Ovary (tissue), 9 donors: ENCODE results near the gene TBXAS1. TPM values are rescaled to one million over a fixed set of nuclear protein-coding genes. Genes with fewer than 3 reads are reported as not detected.

Source experiments
- DNase-seq, 5 donors: peaks; one replicate each; pipeline ENCODE4 v3.0.0-alpha.2; 2019 to 2020
- H3K27ac ChIP-seq, 2 donors: fragments of 200-600 bp; one replicate each; pipeline versions ENCODE4 v1.5.1 to v1.8.0; 2019 to 2022
- H3K27me3 ChIP-seq: fragments of 200-600 bp; one replicate; pipeline ENCODE4 v1.8.0; 2022
- H3K36me3 ChIP-seq: fragments of 200-600 bp; sonication (generic); one replicate; pipeline ENCODE4 v1.5.1; 2019
- H3K4me1 ChIP-seq: one replicate; pipeline ENCODE4 v1.8.1; 2013; ENCODE audit warnings: mild to moderate bottlenecking, moderate library complexity; ENCODE audit not compliant: insufficient read depth
- H3K4me3 ChIP-seq: fragments of 200-600 bp; sonication (generic); one replicate; pipeline ENCODE4 v1.5.1; 2017
- H3K9me3 ChIP-seq, 2 donors: fragments of 200-600 bp in 1 of 2; sonication (generic) in 1 of 2; one replicate each; pipeline versions ENCODE4 v1.5.1 to v1.8.1; 2013 to 2019; ENCODE audit warnings: mild to moderate bottlenecking in 1 of 2, moderate library complexity in 1 of 2
- CTCF ChIP-seq, 3 donors: fragments of 450-650 bp in 2 of 3; fragments of 200-600 bp in 1 of 3; IDR thresholded peaks; one replicate each; pipeline versions ENCODE4 v1.5.1 to v1.8.0; 2016 to 2022; ENCODE audit warnings: antibody characterized with exemption in 3 of 3, mild to moderate bottlenecking in 1 of 3
- EP300 ChIP-seq: sonication (generic); formaldehyde crosslinking; IDR thresholded peaks from one replicate; pipeline ENCODE4 v1.6.1; 2017; ENCODE audit warnings: antibody characterized with exemption
- POLR2A ChIP-seq: fragments of 450-650 bp; IDR thresholded peaks from one replicate; pipeline ENCODE4 v1.6.1; 2017; ENCODE audit warnings: antibody characterized with exemption, mild to moderate bottlenecking, moderate library complexity
- WGBS, 3 donors: extraction: QIAGEN DNeasy Blood & Tissue Kit in 1 of 3; methylation state at CpG; one replicate each; pipeline versions ENCODE4 v1.1.5 to v1.1.7; 2013 to 2017; 5-methylcytosine and 5-hydroxymethylcytosine counted together
- intact Hi-C, 4 donors: fragments of 100-400 bp; cut with DNase I; formaldehyde crosslinking; loops; one replicate each; pipeline versions ENCODE4 v1.11.0 to v1.15.1; 2022 to 2023
- polyA plus RNA-seq, 2 donors: library from polyadenylated mRNA; stranded (reverse); fragments of 200-250 nt in 1 of 2; fragments of 350-450 nt in 1 of 2; fragmentation: Illumina TruSeq in 1 of 2; extraction: RNeasy Lipid Tissue Mini Kit (QIAGEN cat#74804) in 1 of 2; gene quantifications; one replicate each; pipeline ENCODE4 v1.2.3, GENCODE V29; 2013 to 2014
- total RNA-seq, 7 donors: library from RNA; depleted of rRNA in 2 of 7; stranded (reverse); fragments of >200 nt in 2 of 7; fragmentation: NEBNext Ultra II Directional in 3 of 7; extraction: Animal tissue kit (Norgen Biotek cat#: 25700) in 3 of 7; gene quantifications; one replicate each; pipeline versions ENCODE4 v1.1.0 to v1.2.4, GENCODE V29; 2016 to 2023
- donor health status: DM: no; HTN: no; CAD: no; lungs with moderate emphysema.
- donor health status: DM: no; HTN: no; CAD: no.
- donor health status: Bipolar disorder and iron deficiency.
- donor health status: DM: yes; HTN: yes; CAD: no.
- donor health status: DM: no; HTN: no; CAD: no.
- donor health status: DM: yes; HTN: yes; CAD: no.

TBXAS1 gene
- total and polyA plus RNA-seq, 9 donors, result 3.1 to 16.8 (median 9.0) TPM

- WGBS, 3 donors, result 76 to 78% (median 77%) methylated on average over 9 of the region's 9 CpGs
- no peaks in the 10 kb centered on the region for H3K4me1 ChIP-seq
- H3K27me3 ChIP-seq, result no peaks in the 10 kb centered on the region
- no peaks in the 10 kb centered on the region for H3K36me3 ChIP-seq
- no peak overlapping the region for H3K27ac ChIP-seq
- DNase-seq, result no peak
- H3K4me3 ChIP-seq, result no peak overlapping the region
- no peak for TF ChIP-seq POLR2A
- no peak for TF ChIP-seq EP300
- TF ChIP-seq CTCF (IDR thresholded peaks at IDR 0.05), result no peak
- intact Hi-C loops, result no loop called here
- no peaks in the 10 kb centered on the region for H3K9me3 ChIP-seq
Observed at GRCh38 chr7:139855498-139856270, 26.6 kb downstream of the TBXAS1 start.

GRCh38 chr7:139857791-139858190 is 28.7 kb downstream of the TBXAS1 start:
- WGBS, 3 donors, result 91 to 95% (median 92%) methylated on average over 3 of the region's 3 CpGs
- intact Hi-C loops, result no loop called here

GRCh38 chr7:139860090-139860775 is 31.2 kb downstream of the TBXAS1 start:
- 56 to 84% (median 64%) methylated on average over 4 of the region's 4 CpGs for WGBS, 3 donors
- no peak overlapping the region for H3K27ac ChIP-seq
- no peaks in the 10 kb centered on the region for H3K9me3 ChIP-seq
- no peaks in the 10 kb centered on the region for H3K36me3 ChIP-seq
- H3K4me3 ChIP-seq, result no peak overlapping the region
- no peaks in the 10 kb centered on the region for H3K27me3 ChIP-seq
- no peak for DNase-seq
- H3K4me1 ChIP-seq, result no peaks in the 10 kb centered on the region
- intact Hi-C loops, result no loop called here
- TF ChIP-seq POLR2A, result no peak
- TF ChIP-seq EP300, result no peak
- no peak for TF ChIP-seq CTCF (IDR thresholded peaks at IDR 0.05)

More at GRCh38 chr7:139857791-139858190, 28.7 kb downstream of the TBXAS1 start:
- no peaks in the 10 kb centered on the region for H3K36me3 ChIP-seq
- no peak for TF ChIP-seq EP300
- no peak for TF ChIP-seq CTCF (IDR thresholded peaks at IDR 0.05)
- TF ChIP-seq POLR2A, result no peak
- no peaks in the 10 kb centered on the region for H3K27me3 ChIP-seq
- H3K4me3 ChIP-seq, result no peak overlapping the region
- no peak for DNase-seq
- H3K27ac ChIP-seq, result no peak overlapping the region
- H3K4me1 ChIP-seq, result no peaks in the 10 kb centered on the region
- H3K9me3 ChIP-seq, result no peaks in the 10 kb centered on the region

DNA sequence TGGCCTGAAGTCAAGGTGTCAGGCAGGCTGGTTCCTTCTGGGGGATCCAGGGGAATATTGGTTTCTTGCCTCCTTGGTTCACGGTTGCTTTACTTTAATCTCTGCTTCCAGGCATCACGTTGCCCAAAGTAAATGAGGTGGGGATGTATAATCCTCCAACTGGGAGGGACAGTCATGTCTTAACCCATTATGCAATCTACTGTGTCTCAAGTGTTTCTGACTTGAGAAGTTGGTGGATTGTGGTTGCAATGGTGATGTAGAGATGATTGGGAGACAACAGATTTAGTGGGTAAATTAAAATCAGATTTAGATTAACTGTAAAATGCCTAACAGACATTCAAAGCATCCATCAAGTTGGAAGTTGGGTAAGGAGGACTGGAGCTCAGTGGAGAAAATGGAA is 32.7 kb downstream of the TBXAS1 start:
- TF ChIP-seq CTCF (IDR thresholded peaks at IDR 0.05), result no peak
- TF ChIP-seq EP300, result no peak
- no peak for TF ChIP-seq POLR2A
- WGBS, 3 donors, result 44 to 56% (median 49%) methylated on average over 2 of the region's 2 CpGs
- no peaks in the 10 kb centered on the region for H3K4me1 ChIP-seq
- H3K36me3 ChIP-seq, result no peaks in the 10 kb centered on the region
- no peak overlapping the region for H3K4me3 ChIP-seq
- no peak for DNase-seq
- H3K9me3 ChIP-seq, result no peaks in the 10 kb centered on the region
- intact Hi-C loops, result no loop called here
- no peaks in the 10 kb centered on the region for H3K27me3 ChIP-seq
- no peak overlapping the region for H3K27ac ChIP-seq
